DMS53 treated with DMSO at 0.1 percent for 48 hours (cell line): ENCODE results near the gene MEGF9.
A peak's percentile ranks its signal among the peaks of the same experiment; 100 is the strongest.

Experiments
- DNase-seq: peaks from one replicate; lab custom pipeline; 2025; ENCODE audit not compliant: unreplicated experiment; lab: John Stamatoyannopoulos, UW

Gene MEGF9

GRCh38 chr9:120708526-120709224, 5.6 kb downstream of the MEGF9 start:
- no peak for DNase-seq

- no peak for DNase-seq
Observed at GRCh38 chr9:120707170-120707569, 7.1 kb downstream of the MEGF9 start.

DNA sequence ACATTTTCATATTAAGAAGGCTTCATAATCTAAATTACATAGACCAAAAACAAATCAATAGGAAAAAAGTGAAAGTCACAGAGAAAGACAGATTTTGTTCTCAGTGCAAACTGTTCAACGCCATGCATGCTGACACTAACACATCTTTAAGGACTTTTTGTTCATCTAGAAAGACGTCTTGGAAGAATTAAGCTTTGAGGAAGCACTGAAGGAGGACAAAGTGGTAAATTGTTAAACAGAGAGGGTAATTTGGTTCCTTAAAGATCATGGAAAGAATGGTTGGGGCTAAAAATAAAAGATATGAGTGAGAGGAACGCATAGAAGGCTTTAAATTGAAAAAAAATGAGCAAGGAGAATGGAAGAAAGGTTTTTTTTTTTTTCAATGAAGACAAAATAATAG, 9.1 kb downstream of the MEGF9 start:
- no peak for DNase-seq

GRCh38 chr9:120702075-120702474, 12.2 kb downstream of the MEGF9 start:
- DNase-seq = no peak

DNA sequence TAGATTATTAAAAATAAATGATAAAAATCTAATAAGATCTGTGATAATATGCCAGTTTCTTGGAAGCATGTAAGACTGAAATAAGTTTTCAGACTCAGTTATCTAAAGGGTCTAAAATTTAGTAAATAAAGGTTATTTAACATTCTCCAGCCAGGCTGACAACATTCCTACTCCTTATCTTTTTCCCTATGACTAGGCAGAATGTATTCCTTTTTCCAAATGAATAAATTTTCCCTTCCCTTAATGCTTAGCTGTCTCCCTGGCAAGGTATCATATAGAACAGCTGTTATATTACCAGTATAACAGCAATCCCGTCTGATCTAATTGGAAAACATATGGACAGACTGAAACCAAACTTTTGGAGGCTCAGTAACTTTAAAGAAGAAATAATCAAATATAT, 13.0 kb downstream of the MEGF9 start:
- no peak for DNase-seq

- no peak for DNase-seq
Observed at GRCh38 chr9:120698766-120699165, 15.5 kb downstream of the MEGF9 start.

DNA sequence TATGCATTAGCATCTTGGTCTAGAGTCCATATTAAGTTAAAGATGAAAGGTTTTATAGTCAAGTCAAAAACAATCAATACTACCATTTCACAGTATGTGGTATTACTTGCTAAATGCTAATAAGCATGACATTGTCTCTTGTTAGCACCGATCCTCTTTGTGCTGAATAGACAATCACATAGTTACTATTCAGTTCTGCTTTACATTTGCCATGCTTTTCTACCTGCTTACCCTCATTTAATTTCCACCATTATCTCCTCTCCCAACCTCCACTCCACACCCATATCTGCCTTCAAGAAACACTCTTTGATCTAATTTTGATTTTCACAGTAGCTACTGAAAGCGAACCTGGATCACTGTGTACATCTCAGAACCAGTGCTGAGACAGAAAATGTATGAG, 16.8 kb downstream of the MEGF9 start:
- no peak for DNase-seq

DNA sequence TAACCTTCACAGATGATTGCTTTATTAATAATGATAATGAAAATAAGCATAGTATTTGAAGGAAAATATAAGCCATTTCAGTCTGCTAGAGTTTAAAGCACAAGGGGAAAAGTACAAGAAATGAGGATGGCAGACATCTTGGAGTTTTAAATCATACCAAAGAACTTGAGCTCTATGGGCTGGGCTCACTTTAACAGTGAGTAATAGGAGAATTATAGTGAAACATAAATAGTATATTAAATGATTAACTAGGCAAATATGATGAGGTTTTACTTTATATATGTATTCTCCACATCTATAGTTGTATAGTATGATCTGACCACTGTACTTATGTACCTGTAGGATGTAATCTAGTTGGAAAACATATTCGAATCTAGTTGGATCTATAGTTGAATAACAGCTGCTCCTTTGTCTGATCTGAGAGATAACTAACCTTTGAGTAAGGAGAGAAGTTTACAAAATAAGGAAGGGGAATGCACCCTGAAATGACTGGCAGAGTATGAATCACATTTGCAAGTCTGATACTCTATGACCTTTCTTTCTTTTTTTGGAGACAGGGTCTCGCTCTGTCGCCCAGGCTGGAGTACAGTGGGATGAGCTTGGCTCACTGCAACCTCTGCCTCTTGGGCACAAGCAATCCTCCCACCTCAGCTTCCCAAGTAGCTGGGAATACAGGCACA, 17.6 kb downstream of the MEGF9 start:
- no peak for DNase-seq

- no peak for DNase-seq
Observed at GRCh38 chr9:120694559-120694958, 19.7 kb downstream of the MEGF9 start.

GRCh38 chr9:120693700-120694008, 20.6 kb downstream of the MEGF9 start:
- peak; percentile 69 for DNase-seq

DNA sequence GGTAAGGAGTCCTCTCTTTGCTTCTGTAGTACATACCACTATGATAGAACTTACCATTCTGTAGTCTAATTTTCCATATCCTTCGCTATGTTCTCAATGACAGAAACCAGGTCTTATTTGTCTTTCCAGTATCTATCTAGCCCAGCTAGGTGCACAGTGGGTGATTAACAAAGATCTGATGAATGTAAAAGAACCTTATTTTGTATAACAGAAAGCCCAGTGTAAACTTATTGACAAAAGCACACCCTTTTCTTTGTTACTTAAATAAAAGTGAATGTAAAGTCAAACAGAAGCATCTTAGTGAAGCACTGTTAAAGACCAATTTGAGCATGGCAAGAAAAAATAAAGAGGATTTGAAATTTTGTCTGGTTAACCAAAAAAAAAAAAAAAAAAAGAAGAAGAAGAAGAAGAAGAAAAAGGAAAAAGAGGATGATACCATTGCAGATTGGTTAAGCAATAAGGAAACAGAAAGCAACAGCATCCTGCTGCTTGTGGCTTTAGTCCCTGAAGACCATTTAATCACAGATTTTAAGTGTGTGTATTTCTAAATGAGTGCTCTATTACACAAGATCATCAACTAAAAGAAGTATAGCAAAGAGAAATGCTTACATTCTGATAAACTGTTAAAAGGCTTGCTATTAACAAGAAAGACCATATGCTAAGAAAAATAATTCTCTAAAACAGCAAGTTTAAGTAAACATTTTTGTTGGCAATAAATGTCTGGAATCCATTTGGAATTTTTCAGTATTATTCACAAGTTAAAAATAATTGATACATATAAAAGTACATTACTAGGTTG, 21.2 kb downstream of the MEGF9 start:
- no peak for DNase-seq

DNA sequence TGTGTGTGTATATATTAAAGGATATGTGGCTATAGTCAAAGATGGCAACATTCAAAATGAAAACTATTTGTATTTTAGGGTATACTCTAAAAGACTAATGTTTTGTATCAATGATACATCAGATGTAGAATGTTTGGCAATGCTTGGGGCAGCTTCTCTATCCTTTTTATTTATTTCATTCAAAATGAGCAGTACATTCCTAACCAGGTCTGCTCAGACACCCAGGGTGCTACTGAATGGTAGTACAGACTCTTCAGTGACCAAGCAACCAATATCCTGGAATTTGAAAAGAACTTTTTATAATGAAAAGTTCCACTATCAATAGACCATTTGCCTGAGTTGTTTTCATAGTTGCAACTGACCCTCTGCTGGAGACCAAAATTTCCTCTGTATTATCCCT, 23.9 kb downstream of the MEGF9 start:
- no peak for DNase-seq

- peak; percentile 49 for DNase-seq
Observed at GRCh38 chr9:120689860-120690259, 24.4 kb downstream of the MEGF9 start.

DNA sequence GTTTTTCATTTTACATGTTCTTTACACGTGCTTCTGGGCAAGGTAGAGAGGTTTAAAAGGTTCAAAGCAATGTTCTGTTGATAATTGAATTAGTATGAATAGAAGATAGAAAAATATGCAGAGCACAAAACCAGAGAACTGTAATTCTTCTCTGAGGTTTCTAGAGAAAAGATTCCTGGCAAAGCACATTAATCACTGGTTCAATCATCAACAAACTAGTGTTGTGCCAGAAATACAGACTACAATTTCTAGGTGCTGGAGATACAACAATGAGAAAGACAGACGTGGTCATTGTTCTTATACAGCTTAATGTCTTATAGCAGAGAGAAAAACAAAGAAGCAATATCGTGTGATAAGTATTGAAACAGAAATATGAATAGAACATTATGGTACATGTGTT, 25.5 kb downstream of the MEGF9 start:
- no peak for DNase-seq

DNA sequence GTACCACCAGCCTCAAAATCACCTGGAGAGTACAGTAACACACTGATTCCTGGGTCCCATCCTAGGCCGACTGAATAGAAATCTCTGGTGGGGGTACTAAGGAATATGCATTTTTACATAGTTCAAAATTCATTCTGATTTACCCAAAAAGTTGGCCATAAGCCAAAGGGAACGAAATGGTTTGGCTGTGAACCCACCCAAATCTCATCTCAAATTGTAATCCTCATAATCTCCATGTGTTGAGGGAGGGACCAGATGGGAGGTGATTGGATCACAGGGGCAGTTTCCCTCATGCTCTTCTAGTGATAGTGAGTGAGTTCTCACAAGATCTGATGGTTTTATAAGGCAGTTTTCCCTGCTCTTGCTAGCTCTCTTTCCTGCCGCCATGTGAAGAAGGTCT, 31.1 kb downstream of the MEGF9 start:
- DNase-seq = no peak

GRCh38 chr9:120681121-120681520, 33.1 kb downstream of the MEGF9 start:
- no peak for DNase-seq

DNA sequence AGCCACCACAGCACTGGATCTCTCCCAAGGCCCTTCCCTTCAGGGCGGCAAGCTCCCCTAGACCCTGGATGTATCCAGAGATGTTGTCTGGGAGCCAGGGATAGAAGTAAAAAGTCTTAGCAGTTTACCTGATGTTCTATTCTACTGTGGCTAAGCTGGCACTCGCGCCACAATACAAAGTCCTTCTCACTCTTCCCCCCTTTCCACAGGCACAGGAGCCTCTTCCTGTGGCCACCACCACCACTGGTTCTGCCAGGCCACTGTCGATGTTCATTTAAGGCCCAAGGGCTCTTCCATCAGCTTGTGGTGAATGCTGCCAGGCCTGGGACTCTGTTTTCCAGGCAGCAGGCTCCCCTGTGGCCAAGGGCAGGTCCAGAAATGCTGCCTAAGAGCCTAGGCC, 33.7 kb downstream of the MEGF9 start:
- no peak for DNase-seq

GRCh38 chr9:120680161-120680560, 34.1 kb downstream of the MEGF9 start:
- DNase-seq = no peak

DNA sequence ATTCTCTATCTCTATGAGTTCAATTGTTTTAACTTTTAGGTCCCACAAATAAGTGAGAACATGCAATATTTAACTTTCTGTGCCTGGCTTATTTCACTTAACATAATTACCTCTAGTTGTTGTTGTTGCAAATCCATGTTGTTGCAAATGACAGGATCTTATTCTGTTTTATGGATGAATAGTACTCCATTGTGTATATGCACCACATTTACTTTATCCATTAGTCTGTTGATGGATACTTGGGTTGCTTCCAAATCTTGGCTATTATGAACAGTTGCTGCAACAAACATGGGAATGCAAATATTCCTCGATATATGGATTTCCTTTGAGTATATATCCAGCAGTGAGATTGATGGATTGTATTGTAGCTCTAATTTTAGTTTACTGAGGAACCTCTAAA, 36.3 kb downstream of the MEGF9 start:
- no peak for DNase-seq

DNA sequence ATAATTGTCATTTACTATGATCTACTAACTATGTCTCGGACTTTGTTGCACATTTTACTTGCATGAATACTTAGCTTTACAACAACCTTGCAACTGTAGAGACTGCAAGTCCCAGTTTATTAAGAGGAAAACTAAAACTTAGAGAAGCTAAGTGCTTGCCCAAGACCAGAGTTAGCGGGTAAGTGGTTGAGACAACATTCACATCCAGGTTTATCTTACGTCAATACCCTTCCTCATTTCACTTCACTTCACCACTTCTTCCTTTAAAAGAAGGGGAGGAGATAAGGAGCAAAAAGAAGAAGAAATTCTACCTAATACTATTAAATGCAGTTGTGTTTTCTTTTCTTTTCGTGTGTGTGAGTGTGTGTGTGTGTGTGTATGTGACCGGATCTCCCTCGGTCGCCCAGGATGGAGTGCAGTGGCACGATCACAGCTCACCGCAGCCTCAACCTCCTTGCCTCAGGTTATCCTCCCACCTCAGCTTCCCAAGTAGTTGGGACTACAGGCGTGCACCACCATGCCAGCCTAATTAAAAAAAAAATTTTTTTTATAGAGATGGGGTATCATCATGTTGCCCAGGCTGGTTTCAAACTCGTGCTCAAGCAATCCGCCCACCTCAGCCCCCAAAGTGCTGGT, 37.4 kb downstream of the MEGF9 start:
- no peak for DNase-seq

DNA sequence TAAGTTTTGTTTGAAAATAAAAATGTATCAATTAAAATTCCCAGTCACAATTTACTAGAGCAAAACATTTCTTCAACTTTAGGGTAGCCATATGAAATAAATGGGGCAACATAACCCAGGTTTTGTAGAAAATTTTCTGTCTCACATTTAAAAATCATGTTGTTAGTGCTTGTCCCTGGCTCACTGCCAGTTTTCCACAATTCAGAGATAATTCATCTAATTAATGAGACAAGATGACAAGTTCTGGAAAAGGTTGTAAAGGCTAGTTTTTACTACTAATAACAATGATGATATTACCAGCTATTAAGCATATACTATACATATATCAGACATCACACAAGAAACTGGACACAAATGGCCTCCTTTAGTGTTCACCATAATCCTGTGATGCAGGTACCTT, 45.9 kb downstream of the MEGF9 start:
- no peak for DNase-seq

GRCh38 chr9:120663950-120664349, 50.3 kb downstream of the MEGF9 start:
- DNase-seq = no peak
